Mononuclear cell (primary cell): Measurements from ENCODE around the gene HOXA3. TPM values are rescaled to one million over a fixed set of nuclear protein-coding genes. Genes with fewer than 3 reads are reported as not detected.

ENCODE experiments used
- H3K27me3 ChIP-seq: 2 replicates; pipeline ENCODE4 v1.6.0; 2011; ENCODE audit warnings: low read length, control low read depth; ENCODE audit not compliant: insufficient read depth
- H3K4me1 ChIP-seq: 2 replicates; pipeline ENCODE4 v1.5.1; 2011; ENCODE audit warnings: mild to moderate bottlenecking, low read length, control low read depth; ENCODE audit not compliant: insufficient read depth
- H3K4me3 ChIP-seq: 2 replicates; pipeline ENCODE4 v1.5.1; 2011; ENCODE audit warnings: mild to moderate bottlenecking, low read length, moderate library complexity
- H3K9me3 ChIP-seq: 2 replicates; pipeline ENCODE4 v1.5.1; 2011; ENCODE audit warnings: low read depth, mild to moderate bottlenecking, control low read depth, low read length
- total RNA-seq: library from RNA; depleted of rRNA; stranded (reverse); fragments of >200 nt; gene quantifications from one replicate; pipeline ENCODE4 v1.2.3, GENCODE V29; 2012

Gene HOXA3
- total RNA-seq, 1 donor, result under 0.01 TPM

- Histone ChIP-seq H3K4me3 (no peak overlapping the region), H3K9me3 (no peaks in the 10 kb centered on the region), H3K4me1 (peaks cover 29% of the 10 kb centered on the region), H3K27me3 (peaks cover 84% of the 10 kb centered on the region)
These were observed 60.2 kb downstream of the HOXA3 start for GRCh38 chr7:27091941-27092818.

- H3K27me3 ChIP-seq, result peaks cover 93% of the 10 kb centered on the region
- no peaks in the 10 kb centered on the region for H3K9me3 ChIP-seq
- H3K4me1 ChIP-seq, result peaks cover 24% of the 10 kb centered on the region
- H3K4me3 ChIP-seq, result no peak overlapping the region
These were observed 61.3 kb downstream of the HOXA3 start for GRCh38 chr7:27091105-27091504.

- Histone ChIP-seq H3K27me3 (peaks cover 89% of the 10 kb centered on the region), H3K9me3 (no peaks in the 10 kb centered on the region), H3K4me1 (peaks cover 10% of the 10 kb centered on the region), H3K4me3 (no peak overlapping the region)
These were observed 64.1 kb downstream of the HOXA3 start for GRCh38 chr7:27088002-27088922.

GRCh38 chr7:27083646-27084045 is 68.7 kb downstream of the HOXA3 start:
- Histone ChIP-seq H3K27me3 (peaks cover 43% of the 10 kb centered on the region), H3K4me1 (peaks cover 22% of the 10 kb centered on the region), H3K9me3 (no peaks in the 10 kb centered on the region), H3K4me3 (no peak overlapping the region)

GRCh38 chr7:27082171-27082570 is 70.2 kb downstream of the HOXA3 start:
- no peaks in the 10 kb centered on the region for H3K9me3 ChIP-seq
- H3K4me3 ChIP-seq, result no peak overlapping the region
- H3K27me3 ChIP-seq, result peaks cover 28% of the 10 kb centered on the region
- peaks cover 12% of the 10 kb centered on the region for H3K4me1 ChIP-seq

- Histone ChIP-seq H3K9me3 (no peaks in the 10 kb centered on the region), H3K4me1 (peaks cover 12% of the 10 kb centered on the region), H3K4me3 (no peak overlapping the region), H3K27me3 (peaks cover 17% of the 10 kb centered on the region)
These were observed 71.4 kb downstream of the HOXA3 start for GRCh38 chr7:27080844-27081436.

GRCh38 chr7:27079234-27079975 is 73.0 kb downstream of the HOXA3 start:
- no peaks in the 10 kb centered on the region for H3K9me3 ChIP-seq
- peaks cover 12% of the 10 kb centered on the region for H3K4me1 ChIP-seq
- H3K27me3 ChIP-seq, result peaks cover 4% of the 10 kb centered on the region
- no peak overlapping the region for H3K4me3 ChIP-seq

- Histone ChIP-seq H3K27me3 (no peaks in the 10 kb centered on the region), H3K4me3 (no peak overlapping the region), H3K4me1 (peaks cover 12% of the 10 kb centered on the region), H3K9me3 (no peaks in the 10 kb centered on the region)
These were observed 73.7 kb downstream of the HOXA3 start for GRCh38 chr7:27078616-27079233.

GRCh38 chr7:27073076-27073475 is 79.3 kb downstream of the HOXA3 start:
- Histone ChIP-seq H3K4me1 (no peaks in the 10 kb centered on the region), H3K9me3 (no peaks in the 10 kb centered on the region), H3K4me3 (no peak overlapping the region), H3K27me3 (no peaks in the 10 kb centered on the region)

GRCh38 chr7:27071622-27072390 is 80.6 kb downstream of the HOXA3 start:
- Histone ChIP-seq H3K4me1 (no peaks in the 10 kb centered on the region), H3K4me3 (no peak overlapping the region), H3K9me3 (no peaks in the 10 kb centered on the region), H3K27me3 (no peaks in the 10 kb centered on the region)

- H3K4me3 ChIP-seq, result no peak overlapping the region
- H3K9me3 ChIP-seq, result no peaks in the 10 kb centered on the region
- no peaks in the 10 kb centered on the region for H3K27me3 ChIP-seq
- no peaks in the 10 kb centered on the region for H3K4me1 ChIP-seq
These were observed 84.1 kb downstream of the HOXA3 start for GRCh38 chr7:27068259-27068658.

- Histone ChIP-seq H3K9me3 (no peaks in the 10 kb centered on the region), H3K4me3 (no peak overlapping the region), H3K27me3 (no peaks in the 10 kb centered on the region), H3K4me1 (no peaks in the 10 kb centered on the region)
These were observed 86.2 kb downstream of the HOXA3 start for GRCh38 chr7:27066148-27066547.

- no peak overlapping the region for H3K4me3 ChIP-seq
- no peaks in the 10 kb centered on the region for H3K27me3 ChIP-seq
- H3K4me1 ChIP-seq, result no peaks in the 10 kb centered on the region
- no peaks in the 10 kb centered on the region for H3K9me3 ChIP-seq
These were observed 86.7 kb downstream of the HOXA3 start for GRCh38 chr7:27065709-27066108.
